SK-N-SH (cell line): ENCODE measurements around the gene PRRT1B. TPM values are rescaled to one million over a fixed set of nuclear protein-coding genes. Genes with fewer than 3 reads are reported as not detected.

Experiments
- CTCF ChIA-PET: fragments of 300-600, 350-600 bp; formaldehyde crosslinking; extraction: SDS; loops from one replicate; lab custom pipeline; 2021; lab: Yijun Ruan, JAX
- POLR2A ChIA-PET: fragments of 350-600 bp; sonication (Branson Sonifier 250); formaldehyde crosslinking; extraction: SDS; loops from one replicate; lab custom pipeline; 2020; ENCODE audit warnings: antibody characterized with exemption, inconsistent platforms; lab: Yijun Ruan, JAX
- DNase-seq: peaks from one replicate; pipeline ENCODE4 v3.0.0; 2012
- H2AFZ ChIP-seq: fragments of 200-600 bp; sonication (generic); 2 replicates; pipeline ENCODE4 v1.8.1; 2016; ENCODE audit warnings: antibody characterized with exemption, mild to moderate bottlenecking, low read depth
- H3F3A ChIP-seq: fragments of 200-600 bp; sonication (generic); replicated peaks from 2 replicates; pipeline ENCODE3; 2016; ENCODE audit warnings: antibody characterized with exemption, mild to moderate bottlenecking; ENCODE audit not compliant: insufficient read depth
- H3K27ac ChIP-seq, 2 experiments: fragments of 200-500 bp in 1 of 2; fragments of 200-600 bp in 1 of 2; sonication (Bioruptor generic) in 1 of 2; sonication (generic), shearing (Covaris generic) in 1 of 2; 2 replicates each; pipeline versions ENCODE4 v1.5.1 to v1.6.1; 2014 to 2016; ENCODE audit warnings: low read depth in 2 of 2, inconsistent platforms in 1 of 2, low read length in 1 of 2, mild to moderate bottlenecking in 1 of 2, mixed read lengths in 1 of 2
- H3K27me3 ChIP-seq: fragments of 200-600 bp; sonication (generic), shearing (Covaris generic); 2 replicates; pipeline ENCODE4 v1.6.1; 2016; ENCODE audit warnings: mixed run types; ENCODE audit not compliant: insufficient read depth
- H3K36me3 ChIP-seq, 2 experiments: fragments of 200-500 bp in 1 of 2; fragments of 200-600 bp in 1 of 2; sonication (Bioruptor generic) in 1 of 2; sonication (generic) in 1 of 2; replicated peaks in 1 of 2; 2 replicates each; pipeline versions ENCODE3 to v1.5.1; 2014 to 2016; ENCODE audit warnings: low read length in 1 of 2, mild to moderate bottlenecking in 1 of 2; ENCODE audit not compliant: insufficient read depth in 2 of 2, control insufficient read depth in 1 of 2
- H3K4me1 ChIP-seq, 2 experiments: fragments of 200-500 bp in 1 of 2; fragments of 200-600 bp in 1 of 2; sonication (Bioruptor generic) in 1 of 2; sonication (generic), shearing (Covaris generic) in 1 of 2; 2 replicates each; pipeline versions ENCODE4 v1.5.1 to v1.6.1; 2014 to 2016; ENCODE audit warnings: low read depth in 1 of 2, low read length in 1 of 2, mixed run types in 1 of 2; ENCODE audit not compliant: insufficient read depth in 2 of 2, control insufficient read depth in 1 of 2
- H3K4me2 ChIP-seq: fragments of 200-600 bp; sonication (generic), shearing (Covaris generic); 2 replicates; pipeline ENCODE4 v1.6.1; 2017; ENCODE audit warnings: mixed run types
- H3K4me3 ChIP-seq, 2 experiments: fragments of 200-500 bp in 1 of 2; fragments of 200-600 bp in 1 of 2; sonication (Bioruptor generic) in 1 of 2; sonication (generic), shearing (Covaris generic) in 1 of 2; 2 replicates each; pipeline versions ENCODE4 v1.5.1 to v1.8.1; 2014 to 2016; ENCODE audit warnings: low read depth in 2 of 2, inconsistent platforms in 1 of 2, low read length in 1 of 2, mild to moderate bottlenecking in 1 of 2, mixed read lengths in 1 of 2, moderate library complexity in 1 of 2
- H3K79me2 ChIP-seq: fragments of 200-600 bp; sonication (generic); 2 replicates; pipeline ENCODE4 v1.8.1; 2017; ENCODE audit warnings: mild to moderate bottlenecking; ENCODE audit not compliant: insufficient read depth
- H3K9ac ChIP-seq: fragments of 200-600 bp; sonication (generic); 2 replicates; pipeline ENCODE4 v1.6.1; 2017; ENCODE audit warnings: mixed run types
- H3K9me2 ChIP-seq: fragments of 200-600 bp; sonication (generic); 2 replicates; pipeline ENCODE4 v1.6.1; 2017; ENCODE audit warnings: mixed run types
- H3K9me3 ChIP-seq: fragments of 200-600 bp; sonication (generic); 2 replicates; pipeline ENCODE4 v1.6.1; 2017; ENCODE audit warnings: mixed run types, mild to moderate bottlenecking, moderate library complexity
- H4K20me1 ChIP-seq: fragments of 200-600 bp; sonication (generic); 2 replicates; pipeline ENCODE4 v1.6.1; 2017; ENCODE audit warnings: mild to moderate bottlenecking, mixed run types; ENCODE audit not compliant: insufficient read depth
- CHD2 ChIP-seq: fragments of 150-350 bp; IDR thresholded peaks from 2 replicates; pipeline ENCODE4 v1.6.1; 2018; ENCODE audit warnings: low read length; ENCODE audit not compliant: partially characterized antibody
- FOSL2 ChIP-seq: IDR thresholded peaks from 2 replicates; pipeline ENCODE4 v1.4.0; 2012; ENCODE audit warnings: low read depth, mild to moderate bottlenecking, moderate library complexity, borderline replicate concordance
- FOXM1 ChIP-seq: IDR thresholded peaks from 2 replicates; pipeline ENCODE4 v1.4.0; 2012; ENCODE audit warnings: low read depth, mild to moderate bottlenecking
- GATA2 ChIP-seq: sonication (generic); formaldehyde crosslinking; IDR thresholded peaks from 2 replicates; pipeline ENCODE4 v1.5.0; 2020; ENCODE audit warnings: mild to moderate bottlenecking, missing genetic modification reagents
- JUND ChIP-seq: IDR thresholded peaks from 2 replicates; pipeline ENCODE4 v1.4.0; 2012
- MEF2A ChIP-seq: IDR thresholded peaks from 2 replicates; pipeline ENCODE4 v1.4.0; 2012; ENCODE audit warnings: low read depth, borderline replicate concordance
- NFIC ChIP-seq: IDR thresholded peaks from 2 replicates; pipeline ENCODE4 v1.4.0; 2012; ENCODE audit warnings: borderline replicate concordance
- NRF1 ChIP-seq: IDR thresholded peaks from 2 replicates; pipeline ENCODE4 v1.6.1; 2012; ENCODE audit warnings: low read depth, mild to moderate bottlenecking, low read length
- RAD21 ChIP-seq: IDR thresholded peaks from 2 replicates; pipeline ENCODE4 v1.6.1; 2012; ENCODE audit warnings: mild to moderate bottlenecking, low read length
- TAF1 ChIP-seq: IDR thresholded peaks from 2 replicates; pipeline ENCODE4 v1.6.1; 2012; ENCODE audit warnings: low read depth, mild to moderate bottlenecking, low read length, moderate library complexity, borderline replicate concordance
- TCF12 ChIP-seq: IDR thresholded peaks from 2 replicates; pipeline ENCODE4 v1.4.0; 2012
- TEAD4 ChIP-seq: IDR thresholded peaks from 2 replicates; pipeline ENCODE4 v1.4.0; 2012; ENCODE audit warnings: mild to moderate bottlenecking, borderline replicate concordance; ENCODE audit not compliant: insufficient read depth
- YY1 ChIP-seq: IDR thresholded peaks from 2 replicates; pipeline ENCODE4 v1.4.0; 2012; ENCODE audit warnings: low read depth, mild to moderate bottlenecking
- WGBS: methylation state at CpG from one replicate; pipeline ENCODE4 v1.1.6; 2017; ENCODE audit warnings: low lambda C conversion rate; 5-methylcytosine and 5-hydroxymethylcytosine counted together
- polyA plus RNA-seq, 3 experiments: library from polyadenylated mRNA; depleted of rRNA; stranded (reverse); fragments of >200 nt; gene quantifications; 2 replicates each; pipeline ENCODE4 v1.2.3, GENCODE V29; 2012
- TF ChIP-seq, protein P1 (sequence below): fragments of 200-600 bp; sonication (generic); IDR thresholded peaks from 2 replicates; pipeline ENCODE4 v1.6.1; 2017; ENCODE audit warnings: antibody characterized with exemption, mild to moderate bottlenecking, moderate library complexity
- TF ChIP-seq, protein P2 (sequence below): IDR thresholded peaks from 2 replicates; pipeline ENCODE4 v1.4.0; 2012; ENCODE audit warnings: low read depth, borderline replicate concordance
- TF ChIP-seq, protein P3 (sequence below): IDR thresholded peaks from 2 replicates; pipeline ENCODE4 v1.4.0; 2012; ENCODE audit warnings: low read depth
- TF ChIP-seq, protein P4 (sequence below): fragments of 150-350 bp; IDR thresholded peaks from 2 replicates; pipeline ENCODE4 v1.6.1; 2016; ENCODE audit warnings: mild to moderate bottlenecking, low read depth, low read length
- TF ChIP-seq, protein P5 (sequence below): IDR thresholded peaks from 2 replicates; pipeline ENCODE4 v1.4.0; 2012; ENCODE audit warnings: low read depth, borderline replicate concordance

Gene PRRT1B
- polyA plus RNA-seq, 1 of the 3 experiments (the other 2 are of a cell fraction): not detected

DNA sequence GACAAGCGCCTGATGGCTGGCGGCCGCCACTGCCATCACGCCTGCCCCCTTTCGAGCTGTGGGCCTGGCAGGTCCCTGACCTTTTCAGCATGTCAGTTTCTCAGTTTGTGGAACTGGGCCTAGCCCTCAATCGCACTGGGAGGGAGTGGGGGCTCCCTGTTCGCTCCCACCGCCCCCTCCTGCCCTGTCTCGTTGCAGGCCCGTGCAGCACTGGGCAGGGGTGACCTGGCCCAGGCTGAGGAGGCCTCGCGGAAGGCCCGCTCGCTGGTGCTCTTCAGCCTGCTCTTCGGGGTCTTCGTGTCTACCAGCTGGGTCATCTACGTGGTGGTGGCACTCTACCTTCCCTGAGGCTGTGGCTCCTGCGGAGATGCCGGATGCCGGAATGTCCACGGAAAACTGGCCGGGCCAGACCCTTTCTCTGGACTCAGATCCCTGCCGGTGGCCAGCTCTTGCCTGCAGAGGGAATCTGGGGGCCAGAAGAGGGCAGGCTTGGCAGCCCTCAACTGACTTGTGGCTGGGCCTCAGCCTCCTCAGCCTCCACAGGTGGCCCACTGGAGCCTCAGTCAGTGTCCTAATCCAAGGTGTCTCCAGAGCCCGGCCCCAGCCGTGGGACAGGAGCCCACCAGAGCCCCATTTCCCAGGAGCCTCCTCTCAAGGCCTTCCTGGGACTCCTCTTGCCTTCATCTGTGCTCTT is 12.7 kb downstream of the PRRT1B start:
- POLR2A ChIA-PET: no interaction called here
- 76% methylated on average over 17 of the region's 25 CpGs for WGBS
- no peak overlapping the region for H3K4me2 ChIP-seq

DNA sequence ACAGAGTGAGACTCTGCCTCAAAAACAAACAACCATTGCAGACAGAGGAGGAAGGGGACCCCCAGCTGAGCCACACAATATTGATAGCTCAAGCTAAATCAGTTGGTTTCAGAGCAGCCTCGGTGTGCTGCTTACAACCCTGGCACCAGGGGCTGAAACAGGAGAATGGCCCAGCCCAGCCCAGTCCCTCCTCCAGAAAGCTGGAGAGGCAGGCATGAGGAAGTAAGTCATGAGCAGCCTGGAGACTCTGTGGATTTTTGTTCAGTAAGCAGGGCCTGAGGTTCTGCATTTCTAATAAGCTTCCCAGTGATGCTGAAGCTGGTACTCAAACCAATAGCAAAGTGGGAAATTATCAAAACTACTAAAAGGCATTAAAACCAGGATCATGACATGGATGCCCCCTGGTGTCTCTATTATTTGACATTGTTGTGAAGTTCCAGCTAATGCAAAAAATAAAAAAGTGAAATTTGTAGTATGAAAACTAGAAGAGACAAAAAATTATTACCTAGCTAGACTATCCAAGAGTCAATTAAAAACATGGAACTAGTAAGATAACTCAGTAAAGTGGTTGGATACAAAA is 14.2 kb downstream of the PRRT1B start:
- CTCF ChIA-PET: interaction anchor here (0.6 to 1.4 kb wide), 4 partner anchors 27 to 200 kb away, joined by 3 read pairs; no protein-coding TSS in a partner anchor
- Histone ChIP-seq H4K20me1 (no peaks in the 10 kb centered on the region), H2AFZ (no peak overlapping the region), H3K9ac (no peak overlapping the region), H3K9me2 (no peaks in the 10 kb centered on the region), H3F3A (no peaks in the 10 kb centered on the region), H3K27me3 (no peaks in the 10 kb centered on the region), H3K4me2 (no peak overlapping the region), H3K9me3 (peaks cover 3% of the 10 kb centered on the region; the same call in 1 of the 2 replicates), H3K36me3 (no peaks in the 10 kb centered on the region), H3K4me1 (no peaks in the 10 kb centered on the region), H3K4me3 (no peak overlapping the region), H3K27ac (no peak overlapping the region), H3K79me2 (no peaks in the 10 kb centered on the region)
- POLR2A ChIA-PET: no interaction called here
- DNase-seq: no peak
- 80% methylated on average over 1 of the region's 1 CpG for WGBS
- TF ChIP-seq YY1 (no peak), TEAD4 (no peak), NRF1 (no peak), MEF2A (no peak), CHD2 (no peak), TCF12 (no peak), TAF1 (no peak)
- TF ChIP-seq, protein P1, sequence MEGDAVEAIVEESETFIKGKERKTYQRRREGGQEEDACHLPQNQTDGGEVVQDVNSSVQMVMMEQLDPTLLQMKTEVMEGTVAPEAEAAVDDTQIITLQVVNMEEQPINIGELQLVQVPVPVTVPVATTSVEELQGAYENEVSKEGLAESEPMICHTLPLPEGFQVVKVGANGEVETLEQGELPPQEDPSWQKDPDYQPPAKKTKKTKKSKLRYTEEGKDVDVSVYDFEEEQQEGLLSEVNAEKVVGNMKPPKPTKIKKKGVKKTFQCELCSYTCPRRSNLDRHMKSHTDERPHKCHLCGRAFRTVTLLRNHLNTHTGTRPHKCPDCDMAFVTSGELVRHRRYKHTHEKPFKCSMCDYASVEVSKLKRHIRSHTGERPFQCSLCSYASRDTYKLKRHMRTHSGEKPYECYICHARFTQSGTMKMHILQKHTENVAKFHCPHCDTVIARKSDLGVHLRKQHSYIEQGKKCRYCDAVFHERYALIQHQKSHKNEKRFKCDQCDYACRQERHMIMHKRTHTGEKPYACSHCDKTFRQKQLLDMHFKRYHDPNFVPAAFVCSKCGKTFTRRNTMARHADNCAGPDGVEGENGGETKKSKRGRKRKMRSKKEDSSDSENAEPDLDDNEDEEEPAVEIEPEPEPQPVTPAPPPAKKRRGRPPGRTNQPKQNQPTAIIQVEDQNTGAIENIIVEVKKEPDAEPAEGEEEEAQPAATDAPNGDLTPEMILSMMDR: no peak

More for the DNA sequence above, 12.7 kb downstream of the PRRT1B start:
- no peaks in the 10 kb centered on the region for H3K9me2 ChIP-seq
- no peaks in the 10 kb centered on the region for H3K27me3 ChIP-seq
- no peak overlapping the region for H3K9ac ChIP-seq
- H2AFZ ChIP-seq: no peak overlapping the region
- H3K79me2 ChIP-seq: no peaks in the 10 kb centered on the region
- DNase-seq: no peak
- no peak overlapping the region for H3K4me3 ChIP-seq
- no peaks in the 10 kb centered on the region for H3K36me3 ChIP-seq
- peaks cover 2% of the 10 kb centered on the region; the same call in 1 of the 2 replicates for H3K9me3 ChIP-seq
- H3F3A ChIP-seq: no peaks in the 10 kb centered on the region
- CTCF ChIA-PET: interaction anchor here (0.7 to 1.3 kb wide), 3 partner anchors 69 to 1148 kb away, joined by 3 to 4 read pairs (median 3); no protein-coding TSS in a partner anchor
- H3K4me1 ChIP-seq: no peaks in the 10 kb centered on the region
- H4K20me1 ChIP-seq: no peaks in the 10 kb centered on the region
- no peak overlapping the region for H3K27ac ChIP-seq
- TF ChIP-seq NRF1: no peak
- TF ChIP-seq, protein P2, sequence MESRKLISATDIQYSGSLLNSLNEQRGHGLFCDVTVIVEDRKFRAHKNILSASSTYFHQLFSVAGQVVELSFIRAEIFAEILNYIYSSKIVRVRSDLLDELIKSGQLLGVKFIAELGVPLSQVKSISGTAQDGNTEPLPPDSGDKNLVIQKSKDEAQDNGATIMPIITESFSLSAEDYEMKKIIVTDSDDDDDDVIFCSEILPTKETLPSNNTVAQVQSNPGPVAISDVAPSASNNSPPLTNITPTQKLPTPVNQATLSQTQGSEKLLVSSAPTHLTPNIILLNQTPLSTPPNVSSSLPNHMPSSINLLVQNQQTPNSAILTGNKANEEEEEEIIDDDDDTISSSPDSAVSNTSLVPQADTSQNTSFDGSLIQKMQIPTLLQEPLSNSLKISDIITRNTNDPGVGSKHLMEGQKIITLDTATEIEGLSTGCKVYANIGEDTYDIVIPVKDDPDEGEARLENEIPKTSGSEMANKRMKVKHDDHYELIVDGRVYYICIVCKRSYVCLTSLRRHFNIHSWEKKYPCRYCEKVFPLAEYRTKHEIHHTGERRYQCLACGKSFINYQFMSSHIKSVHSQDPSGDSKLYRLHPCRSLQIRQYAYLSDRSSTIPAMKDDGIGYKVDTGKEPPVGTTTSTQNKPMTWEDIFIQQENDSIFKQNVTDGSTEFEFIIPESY: no peak
- no peak for TF ChIP-seq FOXM1
- no peak for TF ChIP-seq TCF12
- TF ChIP-seq, protein P3, sequence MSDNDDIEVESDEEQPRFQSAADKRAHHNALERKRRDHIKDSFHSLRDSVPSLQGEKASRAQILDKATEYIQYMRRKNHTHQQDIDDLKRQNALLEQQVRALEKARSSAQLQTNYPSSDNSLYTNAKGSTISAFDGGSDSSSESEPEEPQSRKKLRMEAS: no peak
- no peak for TF ChIP-seq MEF2A
- no peak for TF ChIP-seq FOSL2
- no peak for TF ChIP-seq JUND
- no peak for TF ChIP-seq GATA2
- TF ChIP-seq RAD21: no peak
- TF ChIP-seq, protein P4, sequence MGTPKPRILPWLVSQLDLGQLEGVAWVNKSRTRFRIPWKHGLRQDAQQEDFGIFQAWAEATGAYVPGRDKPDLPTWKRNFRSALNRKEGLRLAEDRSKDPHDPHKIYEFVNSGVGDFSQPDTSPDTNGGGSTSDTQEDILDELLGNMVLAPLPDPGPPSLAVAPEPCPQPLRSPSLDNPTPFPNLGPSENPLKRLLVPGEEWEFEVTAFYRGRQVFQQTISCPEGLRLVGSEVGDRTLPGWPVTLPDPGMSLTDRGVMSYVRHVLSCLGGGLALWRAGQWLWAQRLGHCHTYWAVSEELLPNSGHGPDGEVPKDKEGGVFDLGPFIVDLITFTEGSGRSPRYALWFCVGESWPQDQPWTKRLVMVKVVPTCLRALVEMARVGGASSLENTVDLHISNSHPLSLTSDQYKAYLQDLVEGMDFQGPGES: no peak
- TF ChIP-seq NFIC: no peak
- TF ChIP-seq, protein P5, sequence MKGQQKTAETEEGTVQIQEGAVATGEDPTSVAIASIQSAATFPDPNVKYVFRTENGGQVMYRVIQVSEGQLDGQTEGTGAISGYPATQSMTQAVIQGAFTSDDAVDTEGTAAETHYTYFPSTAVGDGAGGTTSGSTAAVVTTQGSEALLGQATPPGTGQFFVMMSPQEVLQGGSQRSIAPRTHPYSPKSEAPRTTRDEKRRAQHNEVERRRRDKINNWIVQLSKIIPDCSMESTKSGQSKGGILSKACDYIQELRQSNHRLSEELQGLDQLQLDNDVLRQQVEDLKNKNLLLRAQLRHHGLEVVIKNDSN: no peak
- TF ChIP-seq, all 33 proteins: peak for 0
